Prostate gland (tissue), 2 donors: ENCODE data around the gene PXMP4. TPM values are rescaled to one million over a fixed set of nuclear protein-coding genes. Genes with fewer than 3 reads are reported as not detected.

ENCODE experiments used
- DNase-seq: peaks from one replicate; pipeline ENCODE4 v3.0.0-alpha.2; 2019; ENCODE audit warnings: low spot score
- H3K27ac ChIP-seq, 2 donors: fragments of 200-600 bp; sonication (generic); 2 replicates each; pipeline ENCODE4 v1.5.1; 2017 to 2019
- H3K27me3 ChIP-seq: fragments of 200-600 bp; sonication (generic); replicated peaks from 2 replicates; pipeline ENCODE4 v1.5.1; 2019; ENCODE audit not compliant: insufficient read depth
- H3K36me3 ChIP-seq, 2 donors: fragments of 200-600 bp; sonication (generic); 1 replicate in 1 of 2; 2 replicates in 1 of 2; pipeline versions ENCODE4 v1.5.1 to v1.8.1; 2017 to 2019
- H3K4me1 ChIP-seq: fragments of 200-600 bp; sonication (generic); replicated peaks from 2 replicates; pipeline ENCODE4 v1.5.1; 2019
- H3K4me3 ChIP-seq, 2 donors: fragments of 200-600 bp; sonication (generic); 2 replicates each; pipeline ENCODE4 v1.5.1; 2017 to 2019
- H3K9me3 ChIP-seq: fragments of 200-600 bp; sonication (generic); 2 replicates; pipeline ENCODE4 v1.5.1; 2017
- CTCF ChIP-seq, 4 experiments: fragments of 200-600 bp in 2 of 4; fragments of 450-650 bp in 2 of 4; sonication (generic) in 2 of 4; IDR thresholded peaks; 1 replicate in 3 of 4; 2 replicates in 1 of 4; pipeline ENCODE4 v1.5.1; 2016 to 2019; ENCODE audit warnings: antibody characterized with exemption in 4 of 4, mild to moderate bottlenecking in 2 of 4, moderate library complexity in 2 of 4
- POLR2A ChIP-seq: fragments of 450-650 bp; IDR thresholded peaks from one replicate; pipeline ENCODE4 v1.6.1; 2016; ENCODE audit warnings: antibody characterized with exemption, mild to moderate bottlenecking
- POLR2AphosphoS5 ChIP-seq: sonication (generic); formaldehyde crosslinking; IDR thresholded peaks from one replicate; pipeline ENCODE4 v1.6.1; 2017; ENCODE audit warnings: antibody characterized with exemption
- WGBS: methylation state at CpG from one replicate; pipeline ENCODE4 v1.1.5; 2018; 5-methylcytosine and 5-hydroxymethylcytosine counted together
- intact Hi-C: fragments of 100-400 bp; cut with DNase I; formaldehyde crosslinking; loops from one replicate; pipeline ENCODE4 v1.14.2; 2022
- total RNA-seq, 2 donors: library from RNA; depleted of rRNA; stranded (reverse); fragments of >200 nt; gene quantifications; one replicate each; pipeline ENCODE4 v1.1.0, GENCODE V29; 2016

Gene PXMP4
- total RNA-seq, 2 donors from 2014 or later, result 13.3 to 25.5 TPM

GRCh38 chr20:33673114-33673409 is 47.0 kb downstream of the PXMP4 start:
- intact Hi-C loops, result no loop called here
- H3K4me3 ChIP-seq, result peak overlapping the region; percentile 70 to 78
- WGBS, result 88% methylated on average over 4 of the region's 4 CpGs
- TF ChIP-seq CTCF (IDR thresholded peaks at IDR 0.05) (no peak), POLR2A (no peak), POLR2AphosphoS5 (no peak)
- no peaks in the 10 kb centered on the region for H3K9me3 ChIP-seq
- no peaks in the 10 kb centered on the region for H3K27me3 ChIP-seq
- H3K36me3 ChIP-seq, result no peaks in the 10 kb centered on the region
- H3K27ac ChIP-seq, result peak overlapping the region; percentile 90 to 92
- DNase-seq, result no peak
- H3K4me1 ChIP-seq, result peaks cover 11% of the 10 kb centered on the region

GRCh38 chr20:33672426-33673113 is 47.5 kb downstream of the PXMP4 start:
- H3K9me3 ChIP-seq, result no peaks in the 10 kb centered on the region
- intact Hi-C loops, result no loop called here
- no peaks in the 10 kb centered on the region for H3K36me3 ChIP-seq
- peak overlapping the region; percentile 70 to 78 for H3K4me3 ChIP-seq
- 56% methylated on average over 17 of the region's 17 CpGs for WGBS
- peaks cover 13% of the 10 kb centered on the region for H3K4me1 ChIP-seq
- DNase-seq, result no peak
- TF ChIP-seq POLR2A, result no peak
- no peak for TF ChIP-seq POLR2AphosphoS5
- TF ChIP-seq CTCF (IDR thresholded peaks at IDR 0.05), result no peak
- peak overlapping the region; percentile 90 to 92 for H3K27ac ChIP-seq
- no peaks in the 10 kb centered on the region for H3K27me3 ChIP-seq

- Histone ChIP-seq H3K27ac (peak overlapping the region; percentile 90 to 92), H3K36me3 (no peaks in the 10 kb centered on the region), H3K4me1 (peaks cover 13% of the 10 kb centered on the region), H3K27me3 (no peaks in the 10 kb centered on the region), H3K9me3 (no peaks in the 10 kb centered on the region), H3K4me3 (no peak overlapping the region)
- TF ChIP-seq POLR2A (no peak), CTCF (IDR thresholded peaks at IDR 0.05) (no peak)
- WGBS, result 76% methylated on average over 8 of the region's 8 CpGs
- DNase-seq, result no peak
- intact Hi-C loops, result no loop called here
These were observed 48.4 kb downstream of the PXMP4 start for GRCh38 chr20:33671573-33672288.

GRCh38 chr20:33670715-33671499 is 49.2 kb downstream of the PXMP4 start:
- Histone ChIP-seq H3K36me3 (no peaks in the 10 kb centered on the region), H3K4me1 (peaks cover 13% of the 10 kb centered on the region)

More at GRCh38 chr20:33670715-33671499, 49.2 kb downstream of the PXMP4 start:
- Histone ChIP-seq H3K9me3 (no peaks in the 10 kb centered on the region), H3K27me3 (no peaks in the 10 kb centered on the region), H3K27ac (peak overlapping the region; percentile 90 to 92), H3K4me3 (no peak overlapping the region)
- WGBS, result 75% methylated on average over 6 of the region's 6 CpGs
- intact Hi-C loops, result no loop called here
- DNase-seq, result peak; percentile 67
- TF ChIP-seq POLR2A (no peak), POLR2AphosphoS5 (peak; percentile 76)
